NB4 (cell line): ENCODE measurements around the gene SSC5D.

ENCODE experiments used
- DNase-seq: peaks from one replicate; pipeline ENCODE4 v3.0.0; 2010; ENCODE audit warnings: low read depth
- H3K4me3 ChIP-seq: one replicate; pipeline ENCODE4 v1.5.1; 2011; ENCODE audit warnings: mild to moderate bottlenecking, low read depth, low read length, moderate library complexity
- MYC ChIP-seq: IDR thresholded peaks from 2 replicates; pipeline ENCODE4 v1.6.1; 2011; ENCODE audit warnings: low read depth, low read length
- POLR2A ChIP-seq: IDR thresholded peaks from 2 replicates; pipeline ENCODE4 v1.6.1; 2011; ENCODE audit warnings: mild to moderate bottlenecking; ENCODE audit not compliant: insufficient read length; ENCODE audit errors: extremely low read depth
- TF ChIP-seq, protein P1 (sequence below): IDR thresholded peaks from one replicate; pipeline ENCODE4 v1.5.1; 2012; ENCODE audit warnings: low read depth, low read length
- TF ChIP-seq, protein P2 (sequence below): IDR thresholded peaks from 2 replicates; pipeline ENCODE4 v1.6.1; 2011; ENCODE audit warnings: low read depth, low read length

Gene SSC5D

DNA sequence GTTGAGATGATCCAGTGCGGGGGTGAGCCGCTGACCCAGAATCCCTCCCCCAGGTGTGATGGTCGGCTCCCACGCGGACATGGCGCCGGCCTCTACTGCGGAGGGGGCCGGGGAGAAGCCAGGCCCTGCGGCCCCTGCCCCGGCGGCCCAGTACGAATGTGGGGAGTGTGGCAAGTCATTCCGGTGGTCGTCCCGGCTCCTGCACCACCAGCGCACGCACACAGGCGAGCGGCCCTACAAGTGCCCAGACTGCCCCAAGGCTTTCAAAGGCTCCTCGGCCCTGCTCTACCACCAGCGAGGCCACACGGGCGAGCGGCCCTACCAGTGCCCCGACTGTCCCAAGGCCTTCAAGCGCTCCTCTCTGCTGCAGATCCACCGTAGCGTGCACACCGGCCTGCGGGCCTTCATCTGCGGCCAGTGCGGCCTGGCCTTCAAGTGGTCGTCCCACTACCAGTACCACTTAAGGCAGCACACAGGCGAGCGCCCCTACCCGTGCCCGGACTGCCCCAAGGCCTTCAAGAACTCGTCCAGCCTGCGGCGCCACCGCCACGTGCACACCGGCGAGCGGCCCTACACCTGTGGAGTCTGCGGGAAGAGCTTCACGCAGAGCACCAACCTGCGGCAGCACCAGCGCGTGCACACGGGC, 7.0 kb upstream of the SSC5D start:
- no peak overlapping the region for H3K4me3 ChIP-seq
- DNase-seq, result no peak
- TF ChIP-seq, protein P1, sequence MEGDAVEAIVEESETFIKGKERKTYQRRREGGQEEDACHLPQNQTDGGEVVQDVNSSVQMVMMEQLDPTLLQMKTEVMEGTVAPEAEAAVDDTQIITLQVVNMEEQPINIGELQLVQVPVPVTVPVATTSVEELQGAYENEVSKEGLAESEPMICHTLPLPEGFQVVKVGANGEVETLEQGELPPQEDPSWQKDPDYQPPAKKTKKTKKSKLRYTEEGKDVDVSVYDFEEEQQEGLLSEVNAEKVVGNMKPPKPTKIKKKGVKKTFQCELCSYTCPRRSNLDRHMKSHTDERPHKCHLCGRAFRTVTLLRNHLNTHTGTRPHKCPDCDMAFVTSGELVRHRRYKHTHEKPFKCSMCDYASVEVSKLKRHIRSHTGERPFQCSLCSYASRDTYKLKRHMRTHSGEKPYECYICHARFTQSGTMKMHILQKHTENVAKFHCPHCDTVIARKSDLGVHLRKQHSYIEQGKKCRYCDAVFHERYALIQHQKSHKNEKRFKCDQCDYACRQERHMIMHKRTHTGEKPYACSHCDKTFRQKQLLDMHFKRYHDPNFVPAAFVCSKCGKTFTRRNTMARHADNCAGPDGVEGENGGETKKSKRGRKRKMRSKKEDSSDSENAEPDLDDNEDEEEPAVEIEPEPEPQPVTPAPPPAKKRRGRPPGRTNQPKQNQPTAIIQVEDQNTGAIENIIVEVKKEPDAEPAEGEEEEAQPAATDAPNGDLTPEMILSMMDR, result no peak
- TF ChIP-seq POLR2A, result no peak
- TF ChIP-seq, protein P2, sequence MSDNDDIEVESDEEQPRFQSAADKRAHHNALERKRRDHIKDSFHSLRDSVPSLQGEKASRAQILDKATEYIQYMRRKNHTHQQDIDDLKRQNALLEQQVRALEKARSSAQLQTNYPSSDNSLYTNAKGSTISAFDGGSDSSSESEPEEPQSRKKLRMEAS, result no peak
- TF ChIP-seq MYC, result no peak

DNA sequence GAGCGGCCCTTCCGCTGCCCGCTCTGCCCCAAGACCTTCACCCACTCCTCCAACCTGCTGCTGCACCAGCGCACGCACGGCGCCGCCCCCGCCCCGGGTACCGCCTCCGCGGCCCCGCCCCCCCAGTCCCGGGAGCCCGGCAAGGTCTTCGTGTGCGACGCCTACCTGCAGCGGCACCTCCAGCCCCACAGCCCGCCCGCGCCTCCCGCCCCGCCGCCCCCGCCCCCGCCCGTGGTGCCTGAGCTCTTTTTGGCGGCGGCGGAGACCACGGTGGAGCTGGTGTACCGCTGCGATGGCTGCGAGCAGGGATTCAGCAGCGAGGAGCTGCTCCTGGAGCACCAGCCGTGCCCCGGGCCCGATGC, 6.5 kb upstream of the SSC5D start:
- no peak overlapping the region for H3K4me3 ChIP-seq
- TF ChIP-seq, protein P2, result no peak
- TF ChIP-seq MYC, result no peak
- TF ChIP-seq, protein P1, result no peak
- no peak for TF ChIP-seq POLR2A
- no peak for DNase-seq

DNA sequence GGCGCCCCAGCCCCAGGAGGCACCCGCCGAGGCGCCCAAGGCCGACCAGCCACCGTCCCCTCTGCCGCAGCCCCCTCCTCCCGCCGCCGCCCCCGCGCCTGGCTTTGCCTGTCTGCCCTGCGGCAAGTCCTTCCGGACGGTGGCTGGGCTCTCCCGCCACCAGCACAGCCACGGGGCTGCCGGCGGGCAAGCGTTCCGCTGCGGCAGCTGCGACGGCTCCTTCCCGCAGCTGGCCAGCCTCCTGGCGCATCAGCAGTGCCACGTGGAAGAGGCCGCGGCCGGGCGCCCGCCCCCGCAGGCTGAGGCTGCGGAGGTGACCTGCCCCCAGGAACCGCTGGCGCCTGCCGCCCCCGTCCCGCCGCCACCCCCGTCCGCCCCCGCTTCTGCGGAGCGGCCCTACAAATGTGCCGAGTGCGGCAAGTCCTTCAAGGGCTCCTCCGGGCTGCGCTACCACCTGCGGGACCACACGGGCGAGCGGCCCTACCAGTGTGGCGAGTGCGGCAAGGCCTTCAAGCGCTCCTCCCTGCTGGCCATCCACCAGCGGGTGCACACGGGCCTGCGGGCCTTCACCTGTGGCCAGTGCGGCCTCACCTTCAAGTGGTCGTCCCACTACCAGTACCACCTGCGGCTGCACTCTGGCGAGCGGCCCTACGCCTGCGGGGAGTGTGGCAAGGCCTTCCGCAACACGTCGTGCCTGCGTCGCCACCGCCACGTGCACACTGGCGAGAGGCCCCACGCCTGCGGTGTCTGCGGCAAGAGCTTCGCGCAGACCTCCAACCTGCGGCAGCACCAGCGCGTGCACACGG, 5.9 kb upstream of the SSC5D start:
- no peak overlapping the region for H3K4me3 ChIP-seq
- TF ChIP-seq MYC (no peak), POLR2A (no peak)
- TF ChIP-seq, protein P2, result no peak
- TF ChIP-seq, protein P1, result no peak
- DNase-seq, result no peak

DNA sequence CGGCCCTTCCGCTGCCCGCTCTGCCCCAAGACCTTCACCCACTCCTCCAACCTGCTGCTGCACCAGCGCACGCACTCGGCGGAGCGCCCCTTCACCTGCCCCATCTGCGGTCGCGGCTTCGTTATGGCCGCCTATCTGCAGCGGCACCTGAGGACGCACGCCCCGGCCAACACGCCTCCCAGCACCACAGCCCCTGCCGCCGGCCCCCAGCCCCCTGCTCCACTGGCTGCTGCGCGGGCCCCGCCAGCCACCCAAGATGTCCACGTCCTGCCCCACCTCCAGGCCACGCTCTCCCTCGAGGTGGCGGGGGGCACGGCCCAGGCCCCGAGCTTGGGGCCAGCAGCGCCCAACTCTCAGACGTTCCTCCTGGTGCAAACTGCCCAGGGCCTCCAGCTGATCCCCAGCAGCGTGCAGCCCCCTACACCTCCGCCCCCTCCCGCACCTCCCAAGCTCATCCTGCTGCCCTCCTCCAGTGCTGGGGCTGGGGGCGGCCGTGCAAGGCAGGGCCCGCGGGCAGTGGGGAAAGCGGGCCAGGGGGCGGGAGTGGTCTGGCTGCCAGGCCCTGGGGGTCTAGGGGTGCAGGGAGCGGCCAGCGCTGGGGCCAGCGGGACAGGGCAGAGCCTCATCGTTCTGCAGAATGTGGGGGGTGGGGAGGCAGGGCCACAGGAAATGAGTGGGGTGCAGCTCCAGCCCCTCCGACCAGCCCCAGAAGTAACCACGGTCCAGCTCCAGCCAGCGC, 5.1 kb upstream of the SSC5D start:
- DNase-seq, result no peak
- H3K4me3 ChIP-seq, result no peak overlapping the region
- TF ChIP-seq, protein P2, result no peak
- TF ChIP-seq, protein P1, result no peak
- TF ChIP-seq POLR2A (no peak), MYC (no peak)

DNA sequence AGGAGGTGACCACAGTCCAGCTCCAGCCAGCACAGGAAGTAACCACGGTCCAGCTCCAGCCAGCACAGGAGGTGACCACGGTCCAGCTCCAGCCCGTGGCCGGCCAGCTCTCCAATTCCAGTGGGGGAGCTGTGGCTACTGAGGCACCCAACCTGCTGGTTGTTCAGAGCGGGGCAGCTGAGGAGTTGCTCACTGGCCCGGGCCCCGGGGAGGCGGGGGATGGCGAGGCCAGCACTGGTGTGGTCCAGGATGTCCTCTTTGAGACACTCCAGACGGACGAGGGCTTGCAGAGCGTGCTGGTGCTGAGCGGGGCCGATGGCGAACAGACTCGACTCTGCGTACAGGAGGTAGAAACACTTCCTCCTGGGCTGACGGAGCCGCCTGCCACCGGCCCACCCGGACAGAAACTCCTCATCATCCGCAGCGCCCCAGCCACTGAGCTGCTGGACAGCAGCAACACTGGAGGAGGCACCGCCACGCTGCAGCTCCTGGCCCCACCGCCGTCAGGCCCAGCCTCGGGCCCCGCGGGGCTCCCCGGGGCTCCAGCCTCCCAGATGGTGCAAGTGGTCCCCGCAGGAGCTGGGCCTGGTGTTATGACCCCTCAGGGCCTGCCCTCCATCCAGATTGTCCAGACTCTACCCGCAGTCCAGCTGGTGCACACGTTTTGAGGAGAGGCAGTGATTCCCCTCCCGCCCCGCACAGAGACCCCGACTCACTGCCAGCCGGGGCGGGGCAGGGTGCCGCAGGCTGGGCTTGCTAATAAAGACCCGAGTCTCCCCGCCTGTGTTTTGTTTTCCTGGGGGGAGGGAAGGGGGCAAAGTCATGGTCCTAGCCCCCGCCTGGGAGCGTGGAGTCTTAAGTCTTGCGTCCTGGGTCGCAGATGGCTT, 4.3 kb upstream of the SSC5D start:
- H3K4me3 ChIP-seq, result no peak overlapping the region

More for the DNA sequence above, 4.3 kb upstream of the SSC5D start:
- no peak for DNase-seq
- no peak for TF ChIP-seq MYC
- TF ChIP-seq, protein P2, result no peak
- TF ChIP-seq POLR2A, result no peak
- TF ChIP-seq, protein P1, result no peak
